Measurements from ENCODE around the gene ACLY. TPM values are rescaled to one million over a fixed set of nuclear protein-coding genes. Genes with fewer than 3 reads are reported as not detected.
"Not testable (repeated sequence)": the region's sequence is repeated elsewhere in the genome, so short reads cannot be mapped to it uniquely, and the experiment has no call there.

The ACLY gene
- total RNA-seq, 1 donor from 2014 or later, result 161 TPM

DNA sequence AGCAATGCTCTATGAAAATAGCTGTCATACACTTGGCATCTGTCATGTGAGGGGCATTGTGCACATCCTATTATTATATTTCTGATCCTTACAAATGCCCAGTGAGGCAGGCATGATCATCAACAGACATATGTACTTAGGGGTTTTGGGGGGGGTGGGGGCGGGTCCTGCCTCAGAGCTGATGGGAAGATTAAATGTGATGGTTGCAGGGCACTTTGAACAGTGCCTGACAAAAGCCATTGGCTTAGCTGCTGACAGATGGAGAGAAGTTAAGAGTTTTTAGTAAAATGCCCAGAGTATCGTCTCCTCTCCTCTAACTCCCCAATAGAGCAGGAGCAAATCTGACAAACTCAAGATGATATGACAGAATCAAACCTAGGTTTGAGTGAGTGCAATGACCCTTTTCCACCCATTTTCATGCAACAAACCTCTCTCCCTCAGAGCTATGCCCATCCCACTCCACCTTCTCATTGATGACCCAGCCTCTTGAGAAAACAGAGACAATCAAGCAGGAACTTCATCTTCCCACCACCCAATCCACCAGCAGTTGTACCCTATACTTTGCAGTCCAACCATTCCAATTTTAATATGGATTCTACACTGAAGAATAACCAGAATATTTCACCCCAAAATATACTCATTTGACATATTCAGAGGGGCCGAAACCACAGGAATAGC lies 58.4 kb downstream of the ACLY start:
- no peak for TF ChIP-seq CTCF (conservative IDR thresholded peaks at IDR 0.05)
- no peak overlapping the region for H3K27ac Mint-ChIP-seq
- DNase-seq (ENCODE audit: extremely low spot score, unreplicated experiment), result no peak
- H3K4me1 Mint-ChIP-seq (ENCODE audit: unreplicated experiment), result peaks cover 19% of the 10 kb centered on the region
- H3K27me3 Mint-ChIP-seq, result no peaks in the 10 kb centered on the region
- H3K4me3 Mint-ChIP-seq, result no peak overlapping the region
- H3K9me3 Mint-ChIP-seq, result no peaks in the 10 kb centered on the region
- no peaks in the 10 kb centered on the region for H3K36me3 Mint-ChIP-seq

GRCh38 chr17:41851382-41851781 lies 67.4 kb downstream of the ACLY start:
- DNase-seq (ENCODE audit: extremely low spot score, unreplicated experiment); H3K9me3 Mint-ChIP-seq; H3K27me3 Mint-ChIP-seq; H3K36me3 Mint-ChIP-seq; H3K4me1 Mint-ChIP-seq (ENCODE audit: unreplicated experiment); H3K27ac Mint-ChIP-seq; H3K4me3 Mint-ChIP-seq: not testable (repeated sequence)

DNA sequence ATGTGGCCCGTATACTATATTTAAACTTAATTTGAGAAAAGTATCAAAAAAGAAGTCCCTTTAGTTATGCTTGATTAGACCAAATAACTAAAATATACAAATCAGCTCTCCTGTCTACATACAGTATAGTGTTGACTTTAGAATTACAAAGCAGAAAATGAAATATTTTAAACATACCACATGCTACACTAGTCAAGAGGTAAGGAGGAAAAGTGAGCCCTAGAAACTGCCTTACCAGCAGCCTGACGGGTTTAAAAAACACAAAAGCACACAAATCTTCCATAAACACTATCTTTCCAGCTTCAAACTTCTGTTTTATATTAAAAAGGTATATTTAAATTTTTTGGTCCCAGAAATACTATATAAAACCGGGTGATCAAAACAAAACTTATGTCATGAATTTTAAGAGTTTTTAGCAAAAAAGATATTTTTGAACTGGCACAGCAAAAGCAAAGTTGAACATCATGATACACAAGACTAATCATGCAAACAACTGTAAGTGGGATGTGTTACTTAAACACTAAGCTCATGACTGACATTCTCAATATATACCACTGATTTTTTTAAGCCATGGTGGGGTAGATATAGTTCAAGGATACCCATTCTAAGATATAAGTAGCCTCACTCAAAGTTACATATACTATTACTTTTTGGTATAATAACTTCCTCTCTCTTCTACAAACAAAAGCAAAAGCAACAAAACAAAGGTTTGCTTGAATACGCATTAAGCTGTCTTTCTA lies 69.3 kb downstream of the ACLY start:
- Mint-ChIP-seq H3K36me3 (no peaks in the 10 kb centered on the region), H3K4me3 (no peak overlapping the region), H3K27ac (no peak overlapping the region), H3K27me3 (no peaks in the 10 kb centered on the region), H3K9me3 (no peaks in the 10 kb centered on the region), H3K4me1 (ENCODE audit: unreplicated experiment) (no peaks in the 10 kb centered on the region)
- no peak for TF ChIP-seq CTCF (conservative IDR thresholded peaks at IDR 0.05)
- DNase-seq (ENCODE audit: extremely low spot score, unreplicated experiment), result no peak

GRCh38 chr17:41848788-41849187 lies 70.0 kb downstream of the ACLY start:
- no peaks in the 10 kb centered on the region for H3K36me3 Mint-ChIP-seq
- H3K27me3 Mint-ChIP-seq, result no peaks in the 10 kb centered on the region
- H3K4me1 Mint-ChIP-seq (ENCODE audit: unreplicated experiment), result no peaks in the 10 kb centered on the region
- no peak for TF ChIP-seq CTCF (conservative IDR thresholded peaks at IDR 0.05)
- no peak overlapping the region for H3K27ac Mint-ChIP-seq
- H3K9me3 Mint-ChIP-seq, result no peaks in the 10 kb centered on the region
- DNase-seq (ENCODE audit: extremely low spot score, unreplicated experiment), result no peak
- H3K4me3 Mint-ChIP-seq, result no peak overlapping the region

GRCh38 chr17:41844971-41845370 lies 73.8 kb downstream of the ACLY start:
- no peak for TF ChIP-seq CTCF (conservative IDR thresholded peaks at IDR 0.05)
- H3K27me3 Mint-ChIP-seq, result no peaks in the 10 kb centered on the region
- H3K4me1 Mint-ChIP-seq (ENCODE audit: unreplicated experiment), result no peaks in the 10 kb centered on the region
- H3K9me3 Mint-ChIP-seq, result no peaks in the 10 kb centered on the region
- H3K27ac Mint-ChIP-seq, result no peak overlapping the region
- H3K36me3 Mint-ChIP-seq, result no peaks in the 10 kb centered on the region
- H3K4me3 Mint-ChIP-seq, result no peak overlapping the region
- no peak for DNase-seq (ENCODE audit: extremely low spot score, unreplicated experiment)

GRCh38 chr17:41840781-41841180 lies 78.0 kb downstream of the ACLY start:
- H3K4me3 Mint-ChIP-seq; H3K36me3 Mint-ChIP-seq; H3K27me3 Mint-ChIP-seq; H3K4me1 Mint-ChIP-seq (ENCODE audit: unreplicated experiment); H3K9me3 Mint-ChIP-seq; DNase-seq (ENCODE audit: extremely low spot score, unreplicated experiment); H3K27ac Mint-ChIP-seq: not testable (repeated sequence)

GRCh38 chr17:41839448-41839847 lies 79.3 kb downstream of the ACLY start:
- H3K9me3 Mint-ChIP-seq; H3K27ac Mint-ChIP-seq; DNase-seq (ENCODE audit: extremely low spot score, unreplicated experiment); H3K27me3 Mint-ChIP-seq; H3K4me1 Mint-ChIP-seq (ENCODE audit: unreplicated experiment); H3K36me3 Mint-ChIP-seq; H3K4me3 Mint-ChIP-seq: not testable (repeated sequence)
